Progenitor cell of endocrine pancreas (in vitro differentiated cells): ENCODE data around the gene TPM3. TPM values are rescaled to one million over a fixed set of nuclear protein-coding genes. Genes with fewer than 3 reads are reported as not detected.

Experiments used
- DNase-seq: peaks from one replicate; pipeline ENCODE4 v3.0.0; 2021; ENCODE audit warnings: low spot score; ENCODE audit not compliant: unreplicated experiment
- H3K27ac Mint-ChIP-seq: 2 replicates; pipeline ENCODE4 v1.8.0; 2021; ENCODE audit warnings: mild to moderate bottlenecking, moderate library complexity, mixed read lengths
- H3K27me3 Mint-ChIP-seq: 2 replicates; pipeline ENCODE4 v1.8.0; 2021; ENCODE audit warnings: mixed read lengths
- H3K36me3 Mint-ChIP-seq: 2 replicates; pipeline ENCODE4 v1.8.0; 2022; ENCODE audit warnings: mixed read lengths; ENCODE audit not compliant: insufficient read depth
- H3K4me1 Mint-ChIP-seq: 2 replicates; pipeline ENCODE4 v1.8.0; 2021; ENCODE audit warnings: low read depth, mixed read lengths
- H3K4me3 Mint-ChIP-seq: 2 replicates; pipeline ENCODE4 v1.8.0; 2021; ENCODE audit warnings: low read depth, mild to moderate bottlenecking, moderate library complexity, mixed read lengths
- H3K9me3 Mint-ChIP-seq: 2 replicates; pipeline ENCODE4 v1.8.0; 2021; ENCODE audit warnings: low read depth, mixed read lengths
- total RNA-seq: library from RNA; stranded (reverse); gene quantifications from 2 replicates; pipeline ENCODE4 v1.2.1, GENCODE V29; 2021
- TF ChIP-seq, protein P1 (sequence below): fragments of 200-600 bp; sonication (generic); IDR thresholded peaks from one replicate; pipeline ENCODE4 v1.5.0; 2021; ENCODE audit warnings: antibody characterized with exemption, mild to moderate bottlenecking; ENCODE audit not compliant: unreplicated experiment

Gene TPM3
- total RNA-seq, 1 donor from 2014 or later, result 304 TPM

DNA sequence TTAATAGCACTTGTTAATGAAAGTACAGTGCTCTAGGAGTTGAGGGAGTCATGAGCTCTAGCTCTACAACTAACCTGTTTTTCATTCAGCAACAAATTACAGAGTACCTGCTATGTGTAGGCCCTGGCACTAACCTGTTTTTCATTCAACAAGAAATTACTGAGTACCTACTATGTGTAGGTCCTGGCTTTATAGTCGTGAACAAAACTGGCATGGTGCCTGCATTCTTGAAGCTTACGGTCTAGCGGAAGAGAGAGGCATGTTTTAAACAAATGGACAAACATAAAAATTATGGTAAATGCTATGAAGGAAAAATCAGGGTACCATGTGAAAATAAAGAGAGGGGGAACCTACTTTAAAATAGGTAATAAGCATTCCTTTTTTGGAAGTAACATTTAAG, 26.6 kb upstream of the TPM3 start:
- no peaks in the 10 kb centered on the region for H3K27me3 Mint-ChIP-seq
- peak overlapping the region; percentile 94 for H3K4me3 Mint-ChIP-seq
- peak overlapping the region; percentile 89 for H3K27ac Mint-ChIP-seq
- peaks cover 25% of the 10 kb centered on the region for H3K36me3 Mint-ChIP-seq
- DNase-seq, result no peak
- peaks cover 35% of the 10 kb centered on the region for H3K4me1 Mint-ChIP-seq
- H3K9me3 Mint-ChIP-seq, result no peaks in the 10 kb centered on the region
- TF ChIP-seq, protein P1, sequence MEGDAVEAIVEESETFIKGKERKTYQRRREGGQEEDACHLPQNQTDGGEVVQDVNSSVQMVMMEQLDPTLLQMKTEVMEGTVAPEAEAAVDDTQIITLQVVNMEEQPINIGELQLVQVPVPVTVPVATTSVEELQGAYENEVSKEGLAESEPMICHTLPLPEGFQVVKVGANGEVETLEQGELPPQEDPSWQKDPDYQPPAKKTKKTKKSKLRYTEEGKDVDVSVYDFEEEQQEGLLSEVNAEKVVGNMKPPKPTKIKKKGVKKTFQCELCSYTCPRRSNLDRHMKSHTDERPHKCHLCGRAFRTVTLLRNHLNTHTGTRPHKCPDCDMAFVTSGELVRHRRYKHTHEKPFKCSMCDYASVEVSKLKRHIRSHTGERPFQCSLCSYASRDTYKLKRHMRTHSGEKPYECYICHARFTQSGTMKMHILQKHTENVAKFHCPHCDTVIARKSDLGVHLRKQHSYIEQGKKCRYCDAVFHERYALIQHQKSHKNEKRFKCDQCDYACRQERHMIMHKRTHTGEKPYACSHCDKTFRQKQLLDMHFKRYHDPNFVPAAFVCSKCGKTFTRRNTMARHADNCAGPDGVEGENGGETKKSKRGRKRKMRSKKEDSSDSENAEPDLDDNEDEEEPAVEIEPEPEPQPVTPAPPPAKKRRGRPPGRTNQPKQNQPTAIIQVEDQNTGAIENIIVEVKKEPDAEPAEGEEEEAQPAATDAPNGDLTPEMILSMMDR, result no peak

DNA sequence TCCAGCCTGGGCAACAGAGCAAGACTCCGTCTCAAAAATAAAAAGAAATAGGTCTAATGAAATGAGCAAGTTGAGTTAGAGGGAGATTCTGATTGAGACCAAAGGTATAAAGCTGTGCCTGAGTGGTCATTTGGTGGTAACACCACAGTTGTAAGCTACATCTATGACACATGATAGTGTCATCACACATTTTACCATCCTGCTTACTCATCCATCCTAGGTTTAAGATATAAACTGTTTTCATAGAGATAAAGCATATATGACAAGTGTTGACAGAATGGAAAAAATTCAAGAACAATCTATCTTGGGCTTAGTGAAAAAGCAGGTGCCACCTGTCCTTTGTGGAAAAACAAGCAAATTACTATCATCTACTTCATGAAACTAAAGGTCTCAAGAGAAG, 21.4 kb upstream of the TPM3 start:
- no peaks in the 10 kb centered on the region for H3K9me3 Mint-ChIP-seq
- H3K4me3 Mint-ChIP-seq, result no peak overlapping the region
- H3K36me3 Mint-ChIP-seq, result peaks cover 36% of the 10 kb centered on the region
- H3K4me1 Mint-ChIP-seq, result peaks cover 7% of the 10 kb centered on the region
- no peak for DNase-seq
- TF ChIP-seq, protein P1, result no peak
- H3K27me3 Mint-ChIP-seq, result no peaks in the 10 kb centered on the region
- H3K27ac Mint-ChIP-seq, result no peak overlapping the region

DNA sequence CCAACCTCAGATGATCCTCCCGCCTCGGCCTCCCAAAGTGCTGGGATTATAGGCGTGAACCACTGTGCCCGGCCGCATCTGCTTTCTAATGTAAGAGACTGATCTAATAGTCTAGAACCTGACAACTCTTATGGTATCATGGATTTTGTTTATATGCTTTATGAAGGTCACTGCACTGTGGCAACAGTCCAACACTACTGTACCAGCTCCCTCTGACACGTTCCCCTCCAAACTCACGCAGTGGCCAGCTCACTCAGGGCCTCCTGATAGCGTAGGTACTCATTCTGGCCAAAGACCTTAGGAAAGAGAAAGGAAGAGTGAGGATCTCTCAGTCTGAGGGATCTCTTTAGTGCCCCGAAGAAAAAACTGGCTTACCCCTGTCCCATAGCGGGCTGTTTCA, 20.2 kb upstream of the TPM3 start:
- Mint-ChIP-seq H3K27me3 (no peaks in the 10 kb centered on the region), H3K4me1 (peaks cover 5% of the 10 kb centered on the region), H3K9me3 (no peaks in the 10 kb centered on the region), H3K36me3 (peaks cover 30% of the 10 kb centered on the region), H3K4me3 (no peak overlapping the region), H3K27ac (no peak overlapping the region)
- DNase-seq, result no peak
- TF ChIP-seq, protein P1, result no peak

DNA sequence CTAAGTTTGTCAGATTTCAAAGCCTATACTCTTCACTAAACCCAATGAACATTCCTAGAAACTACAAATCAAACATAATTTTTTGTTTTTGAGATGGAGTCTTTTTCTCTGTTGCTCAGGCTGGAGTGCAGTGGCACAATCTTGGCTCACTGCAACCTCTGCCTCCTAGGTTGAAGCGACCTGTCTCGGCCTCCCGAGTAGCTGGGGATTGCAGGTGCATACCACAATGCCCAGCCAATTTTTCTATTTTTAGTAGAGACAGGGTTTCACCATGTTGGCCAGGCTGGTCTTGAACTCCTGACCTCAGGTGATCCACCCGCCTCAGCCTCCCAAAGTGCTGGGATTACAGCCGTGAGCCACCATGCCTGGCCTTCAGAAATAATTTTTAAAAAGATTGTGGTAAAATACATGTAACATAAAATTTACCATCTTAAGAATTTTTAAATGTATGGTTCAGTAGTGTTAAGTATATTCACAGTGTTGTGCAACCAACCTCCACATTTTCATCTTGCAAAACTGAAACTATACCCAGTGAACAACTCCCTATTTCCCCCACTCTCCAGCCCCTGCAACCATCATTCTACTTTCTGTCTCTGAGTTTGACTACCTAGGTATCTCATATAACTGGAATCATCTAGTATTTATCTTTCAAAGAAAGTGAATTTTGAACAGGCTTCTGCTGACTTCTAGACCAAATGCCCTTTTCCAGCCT, 16.9 kb upstream of the TPM3 start:
- peaks cover 36% of the 10 kb centered on the region for H3K36me3 Mint-ChIP-seq
- H3K27ac Mint-ChIP-seq, result no peak overlapping the region
- H3K27me3 Mint-ChIP-seq, result no peaks in the 10 kb centered on the region
- TF ChIP-seq, protein P1, result no peak
- H3K9me3 Mint-ChIP-seq, result no peaks in the 10 kb centered on the region
- no peak for DNase-seq
- no peak overlapping the region for H3K4me3 Mint-ChIP-seq
- peaks cover 1% of the 10 kb centered on the region for H3K4me1 Mint-ChIP-seq

DNA sequence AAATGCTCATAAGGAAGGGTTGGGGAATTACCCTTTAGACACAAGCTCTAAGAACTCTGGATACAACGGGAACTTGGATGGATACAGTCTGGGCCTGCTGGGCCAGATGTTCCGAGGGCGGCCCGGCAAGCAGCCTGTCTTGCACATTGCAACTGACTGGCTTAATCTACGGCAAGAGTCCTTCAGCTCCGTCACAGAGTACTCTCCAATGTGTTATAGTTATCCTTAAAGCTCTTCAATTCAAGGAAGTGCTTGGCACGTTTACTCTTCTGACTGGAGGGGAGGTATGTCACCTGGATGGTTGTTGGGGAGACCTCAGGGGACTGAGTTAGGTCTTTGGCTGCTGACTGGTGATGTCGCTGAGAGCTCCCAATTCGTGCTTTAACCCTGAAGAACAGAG, 15.4 kb upstream of the TPM3 start:
- H3K27ac Mint-ChIP-seq, result peak overlapping the region; percentile 37
- no peaks in the 10 kb centered on the region for H3K27me3 Mint-ChIP-seq
- no peaks in the 10 kb centered on the region for H3K9me3 Mint-ChIP-seq
- H3K4me1 Mint-ChIP-seq, result peaks cover 1% of the 10 kb centered on the region
- no peak for DNase-seq
- H3K4me3 Mint-ChIP-seq, result no peak overlapping the region
- TF ChIP-seq, protein P1, result no peak
- H3K36me3 Mint-ChIP-seq, result peaks cover 30% of the 10 kb centered on the region
